Activated T-cell treated with anti-CD3 and anti-CD28 coated beads, Interleukin-2, amount 50 U/mL, for 72 hours (primary cell): ENCODE results near the gene ATP8B4. TPM values are rescaled to one million over a fixed set of nuclear protein-coding genes. Genes with fewer than 3 reads are reported as not detected.

Source experiments
- ATAC-seq, 2 donors: fragments of 150-1000 bp; cut with Tn5 transposase; replicated peaks in 1 of 2; 2 replicates each; pipeline ENCODE4 v1.10.0; 2021; ENCODE audit warnings: moderate library complexity in 2 of 2, mild to moderate bottlenecking in 1 of 2
- DNase-seq, 2 donors: peaks; one replicate each; pipeline ENCODE4 v3.0.0; 2021 to 2022; ENCODE audit warnings: mixed read lengths in 1 of 2
- H3K27ac Mint-ChIP-seq: one replicate; pipeline ENCODE4 v1.8.0; 2022; ENCODE audit warnings: mild to moderate bottlenecking, moderate library complexity, mixed read lengths
- H3K27me3 Mint-ChIP-seq: one replicate; pipeline ENCODE4 v1.8.0; 2022; ENCODE audit warnings: low read depth, mixed read lengths
- H3K36me3 Mint-ChIP-seq, 2 donors: one replicate each; pipeline ENCODE4 v1.8.0; 2022; ENCODE audit warnings: mixed read lengths in 2 of 2, mild to moderate bottlenecking in 1 of 2; ENCODE audit not compliant: insufficient read depth in 2 of 2
- H3K4me1 Mint-ChIP-seq: one replicate; pipeline ENCODE4 v1.8.0; 2022; ENCODE audit warnings: low read depth, mixed read lengths
- H3K4me3 Mint-ChIP-seq, 2 donors: one replicate each; pipeline ENCODE4 v1.8.0; 2022; ENCODE audit warnings: mild to moderate bottlenecking in 2 of 2, mixed read lengths in 2 of 2, moderate library complexity in 2 of 2
- H3K9me3 Mint-ChIP-seq, 2 donors: one replicate each; pipeline ENCODE4 v1.8.0; 2022; ENCODE audit warnings: mixed read lengths in 2 of 2
- total RNA-seq, 2 donors: library from RNA; stranded (reverse); gene quantifications; one replicate each; pipeline ENCODE4 v1.2.3, GENCODE V29; 2022

The ATP8B4 gene
- total RNA-seq, 2 donors from 2014 or later, result 14.0 to 21.3 TPM

GRCh38 chr15:49855917-49856637, 263.0 kb downstream of the ATP8B4 start:
- H3K27ac Mint-ChIP-seq, result no peak overlapping the region
- no peak overlapping the region for H3K4me3 Mint-ChIP-seq
- ATAC-seq (no peak), DNase-seq (no peak)
- H3K27me3 Mint-ChIP-seq, result no peaks in the 10 kb centered on the region
- H3K4me1 Mint-ChIP-seq, result no peaks in the 10 kb centered on the region
- H3K9me3 Mint-ChIP-seq, result peaks cover 0 to 2% of the 10 kb centered on the region in 2 donors
- no peaks in the 10 kb centered on the region for H3K36me3 Mint-ChIP-seq

GRCh38 chr15:49852756-49853155, 266.3 kb downstream of the ATP8B4 start:
- no peak overlapping the region for H3K4me3 Mint-ChIP-seq
- no peaks in the 10 kb centered on the region for H3K4me1 Mint-ChIP-seq
- H3K9me3 Mint-ChIP-seq, result peaks cover 2 to 5% of the 10 kb centered on the region in 2 donors
- no peak for ATAC-seq
- no peak overlapping the region for H3K27ac Mint-ChIP-seq
- peaks cover 5% of the 10 kb centered on the region for H3K27me3 Mint-ChIP-seq
- DNase-seq, result no peak
- no peaks in the 10 kb centered on the region for H3K36me3 Mint-ChIP-seq

- peaks cover 5% of the 10 kb centered on the region for H3K27me3 Mint-ChIP-seq
- DNase-seq, result no peak
Measured at GRCh38 chr15:49848807-49849206, 270.2 kb downstream of the ATP8B4 start.

GRCh38 chr15:49848282-49848724, 270.7 kb downstream of the ATP8B4 start:
- peaks cover 0 to 2% of the 10 kb centered on the region in 2 donors for H3K36me3 Mint-ChIP-seq
- H3K4me1 Mint-ChIP-seq, result no peaks in the 10 kb centered on the region

More at GRCh38 chr15:49848807-49849206, 270.2 kb downstream of the ATP8B4 start:
- no peak for ATAC-seq
- H3K4me1 Mint-ChIP-seq, result no peaks in the 10 kb centered on the region
- H3K27ac Mint-ChIP-seq, result no peak overlapping the region
- H3K36me3 Mint-ChIP-seq, result peaks cover 0 to 2% of the 10 kb centered on the region in 2 donors
- H3K4me3 Mint-ChIP-seq, result no peak overlapping the region
- peaks cover 2 to 5% of the 10 kb centered on the region in 2 donors for H3K9me3 Mint-ChIP-seq

GRCh38 chr15:49847423-49848281, 271.4 kb downstream of the ATP8B4 start:
- no peaks in the 10 kb centered on the region for H3K4me1 Mint-ChIP-seq
- no peak for DNase-seq
- H3K9me3 Mint-ChIP-seq, result peaks cover 2 to 5% of the 10 kb centered on the region in 2 donors
- no peak overlapping the region for H3K4me3 Mint-ChIP-seq
- H3K27me3 Mint-ChIP-seq, result peaks cover 5% of the 10 kb centered on the region
- no peak for ATAC-seq
- H3K36me3 Mint-ChIP-seq, result peaks cover 0 to 2% of the 10 kb centered on the region in 2 donors
- no peak overlapping the region for H3K27ac Mint-ChIP-seq

More at GRCh38 chr15:49848282-49848724, 270.7 kb downstream of the ATP8B4 start:
- Mint-ChIP-seq H3K9me3 (peaks cover 2 to 5% of the 10 kb centered on the region in 2 donors), H3K4me3 (no peak overlapping the region), H3K27me3 (peaks cover 5% of the 10 kb centered on the region), H3K27ac (no peak overlapping the region)
- ATAC-seq (no peak), DNase-seq (no peak)

- no peaks in the 10 kb centered on the region for H3K4me1 Mint-ChIP-seq
Measured at GRCh38 chr15:49844390-49844789, 274.6 kb downstream of the ATP8B4 start.

GRCh38 chr15:49843725-49844124, 275.3 kb downstream of the ATP8B4 start:
- H3K9me3 Mint-ChIP-seq, result no peaks in the 10 kb centered on the region
- H3K27me3 Mint-ChIP-seq, result no peaks in the 10 kb centered on the region
- H3K27ac Mint-ChIP-seq, result no peak overlapping the region
- DNase-seq (no peak), ATAC-seq (no peak)
- H3K4me1 Mint-ChIP-seq, result no peaks in the 10 kb centered on the region
- H3K36me3 Mint-ChIP-seq, result peaks cover 0 to 2% of the 10 kb centered on the region in 2 donors
- no peak overlapping the region for H3K4me3 Mint-ChIP-seq

More at GRCh38 chr15:49844390-49844789, 274.6 kb downstream of the ATP8B4 start:
- Mint-ChIP-seq H3K36me3 (peaks cover 0 to 2% of the 10 kb centered on the region in 2 donors), H3K9me3 (no peaks in the 10 kb centered on the region), H3K27ac (no peak overlapping the region), H3K27me3 (no peaks in the 10 kb centered on the region), H3K4me3 (no peak overlapping the region)
- ATAC-seq (no peak), DNase-seq (no peak)

GRCh38 chr15:49842031-49842730, 276.9 kb downstream of the ATP8B4 start:
- no peak overlapping the region for H3K27ac Mint-ChIP-seq
- H3K9me3 Mint-ChIP-seq, result peaks cover 4% of the 10 kb centered on the region in 2 donors
- no peaks in the 10 kb centered on the region for H3K27me3 Mint-ChIP-seq
- ATAC-seq (no peak), DNase-seq (no peak)
- H3K4me3 Mint-ChIP-seq, result no peak overlapping the region
- H3K36me3 Mint-ChIP-seq, result peaks cover 0 to 6% of the 10 kb centered on the region in 2 donors
- no peaks in the 10 kb centered on the region for H3K4me1 Mint-ChIP-seq

GRCh38 chr15:49832511-49832910, 286.5 kb downstream of the ATP8B4 start:
- Mint-ChIP-seq H3K27ac (no peak overlapping the region), H3K4me3 (no peak overlapping the region), H3K9me3 (peaks cover 4 to 5% of the 10 kb centered on the region in 2 donors), H3K27me3 (no peaks in the 10 kb centered on the region), H3K36me3 (peaks cover 0 to 3% of the 10 kb centered on the region in 2 donors), H3K4me1 (no peaks in the 10 kb centered on the region)
- no peak for DNase-seq
- no peak for ATAC-seq

GRCh38 chr15:49831206-49831965, 287.6 kb downstream of the ATP8B4 start:
- peaks cover 5% of the 10 kb centered on the region in 2 donors for H3K9me3 Mint-ChIP-seq
- ATAC-seq, result no peak

GRCh38 chr15:49830391-49830790, 288.6 kb downstream of the ATP8B4 start:
- no peaks in the 10 kb centered on the region for H3K27me3 Mint-ChIP-seq
- ATAC-seq, result no peak
- no peaks in the 10 kb centered on the region for H3K36me3 Mint-ChIP-seq
- H3K9me3 Mint-ChIP-seq, result peaks cover 2 to 5% of the 10 kb centered on the region in 2 donors
- H3K4me3 Mint-ChIP-seq, result no peak overlapping the region
- DNase-seq, result no peak
- H3K4me1 Mint-ChIP-seq, result no peaks in the 10 kb centered on the region
- no peak overlapping the region for H3K27ac Mint-ChIP-seq

More at GRCh38 chr15:49831206-49831965, 287.6 kb downstream of the ATP8B4 start:
- Mint-ChIP-seq H3K4me1 (no peaks in the 10 kb centered on the region), H3K36me3 (peaks cover 0 to 3% of the 10 kb centered on the region in 2 donors), H3K4me3 (no peak overlapping the region), H3K27me3 (no peaks in the 10 kb centered on the region), H3K27ac (no peak overlapping the region)
- DNase-seq, result no peak

- peaks cover 2 to 4% of the 10 kb centered on the region in 2 donors for H3K9me3 Mint-ChIP-seq
- H3K36me3 Mint-ChIP-seq, result no peaks in the 10 kb centered on the region
- no peaks in the 10 kb centered on the region for H3K27me3 Mint-ChIP-seq
- no peak overlapping the region for H3K4me3 Mint-ChIP-seq
- no peak overlapping the region for H3K27ac Mint-ChIP-seq
- H3K4me1 Mint-ChIP-seq, result no peaks in the 10 kb centered on the region
- ATAC-seq (no peak), DNase-seq (no peak)
Measured at GRCh38 chr15:49827311-49827710, 291.7 kb downstream of the ATP8B4 start.
